ENCODE measurements around the gene MYO18A.
A peak's percentile ranks its signal among the peaks of the same experiment; 100 is the strongest.
"Not testable (repeated sequence)": the region's sequence is repeated elsewhere in the genome, so short reads cannot be mapped to it uniquely, and the experiment has no call there.

Gene MYO18A

DNA sequence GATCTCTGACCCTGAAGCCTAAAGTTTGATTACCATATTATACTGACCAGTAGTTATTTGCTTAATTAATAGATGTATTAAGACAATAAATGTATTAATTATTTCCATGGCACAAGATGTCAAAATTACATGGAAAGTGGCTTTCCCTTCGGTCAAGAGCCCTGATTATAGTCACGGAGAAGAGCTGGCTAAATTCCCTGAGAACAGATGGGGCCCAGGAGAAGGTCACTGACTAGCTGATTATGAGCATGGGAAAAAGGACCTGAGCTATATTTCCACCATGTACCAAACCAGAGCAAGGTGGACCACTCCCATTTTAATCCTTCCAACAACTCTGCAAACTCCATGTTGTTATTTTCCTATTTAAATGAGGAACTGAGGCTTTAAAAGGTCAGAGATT is 12.9 kb upstream of the MYO18A start:
- DNase-seq: no peak

- no peak for DNase-seq
Observed at GRCh38 chr17:29190592-29191207, 10.5 kb upstream of the MYO18A start.

DNA sequence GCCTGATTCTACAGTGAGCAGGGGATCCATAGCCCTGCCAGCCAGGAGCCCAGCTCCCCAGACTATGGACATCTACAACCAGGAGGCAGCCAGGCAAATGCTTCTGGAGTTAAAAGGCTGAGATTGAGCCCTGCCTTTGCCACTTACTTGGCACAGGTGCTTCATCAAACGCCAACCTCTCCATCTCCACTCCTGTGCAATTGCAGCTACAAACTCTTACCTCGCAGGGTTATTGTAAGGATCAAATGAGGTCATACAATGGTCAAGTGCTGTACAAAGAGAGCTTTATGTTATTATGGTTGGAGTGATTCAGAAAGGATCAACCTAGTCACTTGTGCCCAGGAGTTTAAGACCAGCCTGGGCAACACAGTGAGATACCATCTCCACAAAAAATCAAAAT is 9.8 kb upstream of the MYO18A start:
- DNase-seq: no peak

DNA sequence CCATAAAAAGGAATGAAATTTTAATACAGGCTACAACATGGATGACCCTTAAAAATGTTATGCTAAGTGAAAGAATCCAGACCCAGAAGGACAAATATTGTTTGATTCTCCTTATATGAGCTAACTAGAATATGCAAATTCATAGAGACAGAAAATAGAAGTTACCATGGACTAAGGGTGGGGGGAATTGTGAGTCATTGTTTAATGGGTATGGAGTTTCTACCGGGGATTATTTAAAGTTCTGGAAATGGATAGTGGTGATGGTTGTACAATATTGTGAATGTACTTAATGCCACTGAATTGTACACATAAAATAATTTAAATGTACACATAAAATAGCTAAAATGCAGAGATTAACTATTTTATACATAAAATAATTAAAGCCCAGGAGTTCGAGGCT is 9.2 kb upstream of the MYO18A start:
- DNase-seq: no peak

DNA sequence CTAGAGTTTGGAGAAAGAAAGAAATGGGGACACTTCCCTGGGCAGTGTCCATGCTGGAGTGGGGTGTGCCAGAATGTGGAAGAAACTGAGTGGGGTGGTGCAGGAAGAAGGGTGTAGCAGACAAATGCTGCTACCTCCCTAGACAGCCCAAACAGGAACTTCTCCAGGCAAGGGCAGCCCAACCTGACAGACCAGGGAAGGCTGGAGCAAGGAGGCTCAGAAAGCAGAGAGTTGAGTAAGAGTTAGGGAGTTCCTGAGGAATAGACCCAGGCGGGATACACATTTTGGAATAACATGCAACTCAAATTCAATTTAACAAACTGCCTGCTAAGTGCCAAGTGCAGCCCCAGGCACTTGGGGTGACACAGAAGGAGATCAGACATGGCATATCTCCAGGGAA is 1.0 kb upstream of the MYO18A start:
- DNase-seq: no peak

GRCh38 chr17:29180788-29181160 is 576 bp upstream of the MYO18A start:
- no peak for DNase-seq

GRCh38 chr17:29179232-29180033 is 765 bp downstream of the MYO18A start:
- DNase-seq: no peak

DNA sequence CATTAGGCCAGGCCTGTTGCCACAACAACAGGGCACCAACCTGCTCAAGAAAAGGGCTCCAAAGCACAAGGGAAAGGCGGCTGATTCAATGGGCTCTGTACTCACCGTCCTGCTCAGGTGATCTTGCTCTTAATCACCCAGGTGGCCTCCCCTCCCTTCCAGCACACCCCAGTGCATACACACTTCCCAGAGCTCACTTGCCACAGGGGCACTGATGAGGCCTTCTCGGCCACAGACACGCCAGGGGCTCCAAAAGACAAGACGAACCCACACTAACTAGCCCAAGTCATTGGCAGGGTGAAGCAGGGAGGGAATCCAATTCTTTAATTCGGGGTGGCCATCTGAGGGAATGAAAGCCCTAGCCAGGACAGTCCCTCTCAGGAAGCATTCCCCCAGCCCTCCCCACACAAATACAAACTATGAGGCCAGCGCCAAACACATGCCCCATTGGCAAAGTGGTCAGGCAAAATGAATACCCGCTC is 1.4 kb downstream of the MYO18A start:
- no peak for DNase-seq

DNA sequence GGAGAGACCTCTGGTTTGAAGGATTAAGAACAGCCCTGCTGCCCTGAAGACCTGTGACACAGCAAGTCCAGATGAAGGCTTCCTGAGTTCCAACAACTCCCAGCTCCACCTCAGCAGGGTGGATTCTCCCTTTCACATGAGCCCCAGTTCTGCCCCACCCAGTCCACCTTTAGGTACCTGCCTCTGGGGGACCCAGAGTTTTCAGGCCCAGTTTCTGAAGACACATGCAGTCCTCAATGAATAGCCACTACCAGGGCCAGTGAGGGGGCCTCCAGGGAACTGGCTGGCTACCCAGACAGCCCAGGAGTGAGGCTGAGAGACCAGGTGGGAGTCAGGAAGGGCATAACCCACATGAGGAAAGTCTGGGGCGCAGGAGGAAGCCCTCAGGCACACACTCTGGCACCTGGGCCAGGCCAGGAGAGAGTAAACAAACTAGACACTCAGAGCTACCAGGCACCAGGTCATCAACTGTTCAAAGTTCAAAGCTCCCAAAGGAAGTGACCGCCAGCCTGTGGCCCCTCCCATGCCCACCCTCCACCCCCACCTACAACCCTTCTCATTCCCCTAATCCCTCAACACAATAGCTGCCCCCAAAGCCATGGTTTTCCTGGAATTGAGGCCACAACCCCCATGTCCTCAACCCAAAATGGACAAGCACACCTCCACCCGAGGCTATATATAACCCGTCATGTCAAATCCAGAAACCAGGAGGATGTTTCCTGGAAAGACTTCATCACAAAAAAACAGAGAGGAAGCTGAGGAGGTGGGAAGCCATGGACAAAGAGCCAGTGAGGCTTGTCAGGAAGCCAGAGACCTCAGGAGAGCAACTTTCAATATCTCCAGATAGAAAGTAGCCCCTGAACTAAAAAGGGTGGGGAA is 2.1 kb downstream of the MYO18A start:
- DNase-seq: no peak

DNA sequence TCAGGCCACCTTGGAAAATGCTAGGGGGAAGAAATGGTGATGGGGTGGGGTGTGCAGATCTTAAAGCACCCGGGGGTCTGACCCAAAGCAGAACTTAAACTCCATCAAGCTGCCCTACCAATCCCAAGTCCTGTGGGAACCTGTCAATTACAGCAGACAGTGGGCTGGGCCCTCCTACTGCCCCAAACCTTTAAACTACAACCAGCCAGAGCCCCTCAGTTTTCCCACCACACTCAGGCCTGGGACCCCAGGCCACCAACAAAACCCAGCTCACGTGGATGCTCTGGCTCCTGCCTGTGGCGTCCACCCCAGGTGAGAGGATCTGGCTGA is 2.7 kb downstream of the MYO18A start:
- no peak for DNase-seq

DNA sequence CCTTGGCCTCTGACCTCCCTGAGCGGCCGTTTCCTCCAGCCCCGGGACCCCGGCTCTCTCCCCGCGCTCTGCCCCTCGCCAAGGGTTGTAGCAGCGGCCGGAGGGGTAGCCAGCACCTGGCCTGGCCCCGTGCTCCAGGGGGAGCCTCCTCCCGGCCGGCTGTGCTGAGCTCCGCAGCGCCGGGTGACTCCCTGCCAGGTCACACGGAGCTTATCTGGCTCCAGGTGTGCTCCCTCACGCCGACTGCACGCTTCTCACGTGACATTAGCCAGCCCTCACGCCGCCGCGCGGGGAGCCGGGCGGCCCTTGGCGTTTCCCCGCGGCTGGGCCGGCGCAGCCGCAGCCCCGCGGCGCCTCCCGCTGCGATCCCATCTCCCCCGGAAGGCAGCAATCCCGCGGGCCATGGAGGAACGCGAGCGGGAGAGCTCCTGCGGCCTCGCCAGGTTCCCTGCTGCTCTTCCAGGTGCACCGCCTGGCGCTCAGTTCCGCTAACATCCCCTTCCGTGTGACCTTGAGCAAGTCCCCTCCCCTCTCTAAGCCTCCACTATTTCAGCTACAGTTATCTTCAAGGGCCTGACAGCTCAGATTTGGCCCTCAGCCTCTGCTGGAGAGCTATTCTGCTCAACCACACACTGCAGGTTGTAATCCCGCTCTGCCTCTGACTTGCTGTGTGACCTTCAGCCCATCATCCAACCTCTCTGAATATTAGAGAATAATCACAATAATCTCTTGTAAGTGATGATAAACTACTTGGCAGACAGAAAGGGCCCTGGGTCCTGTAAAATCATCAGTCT is 3.4 kb downstream of the MYO18A start:
- DNase-seq: peak in 3 of 4 experiments; percentile 29 to 32 (median 29)

DNA sequence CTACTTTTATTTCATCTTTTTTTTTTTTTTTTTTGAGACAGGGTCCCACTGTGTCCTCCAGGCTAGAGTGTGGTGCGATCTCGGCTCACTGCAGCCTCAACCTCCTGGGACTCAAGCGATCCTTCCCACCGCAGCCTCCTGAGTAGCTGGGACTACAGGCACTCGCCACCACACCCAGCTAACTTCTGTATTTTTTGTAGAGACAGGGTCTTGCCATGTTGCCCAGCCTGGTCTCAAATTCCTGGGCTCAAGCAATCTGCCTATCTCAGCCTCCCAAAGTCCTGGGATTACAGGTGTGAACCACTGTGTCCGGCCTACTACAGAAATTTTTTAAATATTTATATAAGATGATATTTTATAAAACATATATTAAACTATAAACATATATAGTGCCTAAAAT is 4.8 kb downstream of the MYO18A start:
- DNase-seq: no peak

DNA sequence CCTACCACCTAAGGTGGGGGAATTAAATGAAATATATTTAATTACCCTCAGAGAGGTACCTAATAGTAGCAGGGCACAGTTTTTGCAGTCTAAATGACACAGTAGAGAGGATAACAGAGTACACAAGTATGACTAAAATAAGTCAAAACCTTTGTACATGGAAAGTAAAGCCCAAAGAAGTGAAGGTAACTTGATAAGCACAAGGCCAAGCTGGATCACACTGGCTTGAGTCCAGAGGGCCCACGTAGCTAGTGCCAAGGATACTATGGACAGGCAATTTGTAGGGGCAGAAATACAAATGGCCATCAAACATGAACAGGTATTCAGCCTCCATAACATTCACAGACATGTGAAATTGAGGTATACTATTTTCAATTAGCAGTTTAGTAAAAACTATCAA is 7.6 kb downstream of the MYO18A start:
- DNase-seq: no peak

- no peak for DNase-seq
Observed at GRCh38 chr17:29170682-29171081, 9.5 kb downstream of the MYO18A start.

- DNase-seq: no peak
Observed at GRCh38 chr17:29169806-29170591, 10.2 kb downstream of the MYO18A start.

DNA sequence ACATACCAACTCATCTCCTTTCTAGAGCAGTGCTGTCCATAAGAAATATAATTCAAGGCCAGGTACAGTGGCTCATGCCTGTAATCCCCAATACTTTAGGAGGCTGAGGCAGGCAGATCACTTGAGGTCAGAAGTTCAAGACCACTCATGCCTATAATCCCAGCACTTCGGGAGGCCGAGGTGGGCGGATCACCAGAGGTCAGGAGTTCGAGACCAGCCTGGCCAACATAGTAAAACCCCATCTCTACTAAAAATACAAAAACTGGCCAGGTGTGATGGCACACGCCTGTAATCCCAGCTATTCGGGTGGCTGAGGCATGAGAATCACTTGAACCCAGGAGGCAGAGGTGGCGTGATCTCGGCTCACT is 11.5 kb downstream of the MYO18A start:
- not testable (repeated sequence) for DNase-seq

- DNase-seq: no peak
Observed at GRCh38 chr17:29168079-29168758, 12.0 kb downstream of the MYO18A start.

GRCh38 chr17:29167393-29168078 is 12.7 kb downstream of the MYO18A start:
- DNase-seq: no peak

GRCh38 chr17:29166507-29166887 is 13.7 kb downstream of the MYO18A start:
- no peak for DNase-seq

DNA sequence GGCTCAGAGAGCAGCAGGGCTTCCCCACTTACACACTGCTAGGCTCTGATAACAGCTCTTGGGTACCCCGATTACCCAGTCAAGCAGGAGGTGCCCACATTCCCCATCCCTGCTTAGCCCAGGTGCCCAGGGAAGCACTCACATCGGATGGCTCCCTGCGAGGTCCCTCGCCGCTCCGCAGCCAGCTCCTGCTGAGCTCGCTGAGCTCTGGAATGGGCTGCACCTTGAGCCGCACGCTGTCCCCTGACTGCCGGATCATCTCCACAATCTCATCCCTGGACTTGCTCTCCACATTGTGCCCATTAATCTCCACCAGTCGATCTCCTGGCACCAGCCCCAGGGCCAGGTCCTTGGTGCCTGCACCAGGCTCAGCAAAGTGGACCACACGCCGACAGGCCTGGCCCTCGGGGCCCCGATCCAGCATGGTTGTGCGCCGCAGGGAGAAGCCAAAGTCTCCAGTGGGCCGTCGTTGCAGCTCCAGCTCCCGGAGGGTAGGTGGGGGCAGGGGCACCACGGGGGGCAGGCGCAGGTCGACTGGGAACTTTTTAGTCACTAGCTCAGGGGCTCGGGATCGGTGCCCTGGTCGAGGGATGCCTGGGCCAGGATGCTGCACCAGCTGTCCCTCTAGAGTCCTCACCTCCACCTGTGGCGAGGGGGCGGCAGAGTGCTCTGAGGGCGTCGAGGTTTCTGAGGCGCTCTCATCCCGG is 14.2 kb downstream of the MYO18A start:
- DNase-seq: no peak
